HEK293T (cell line): ENCODE results near the gene FBXW7.

ENCODE experiments used
- CTCF ChIA-PET: fragments of 350-600 bp; formaldehyde crosslinking; extraction: SDS; loops from one replicate; lab custom pipeline; 2021; ENCODE audit warnings: antibody characterized with exemption, inconsistent platforms; lab: Yijun Ruan, JAX
- POLR2A ChIA-PET: fragments of 350-600 bp; formaldehyde crosslinking; extraction: SDS; loops from one replicate; lab custom pipeline; 2020; ENCODE audit warnings: antibody characterized with exemption, inconsistent platforms; lab: Yijun Ruan, JAX
- DNase-seq: peaks from one replicate; pipeline ENCODE4 v3.0.0; 2012; ENCODE audit warnings: mixed read lengths; ENCODE audit errors: extremely low spot score
- ARNT ChIP-seq: fragments of 450-650 bp; IDR thresholded peaks from 2 replicates; pipeline ENCODE4 v1.6.1; 2017; ENCODE audit warnings: mild to moderate bottlenecking
- BHLHE40 ChIP-seq: fragments of 450-650 bp; IDR thresholded peaks from 2 replicates; pipeline ENCODE4 v1.6.1; 2016; ENCODE audit warnings: mild to moderate bottlenecking, moderate library complexity, borderline replicate concordance
- CTBP1 ChIP-seq: fragments of 450-650 bp; IDR thresholded peaks from 2 replicates; pipeline ENCODE4 v1.6.1; 2016; ENCODE audit warnings: borderline replicate concordance
- ELF4 ChIP-seq: fragments of 450-650 bp; IDR thresholded peaks from 2 replicates; pipeline ENCODE4 v1.6.1; 2017; ENCODE audit warnings: antibody characterized with exemption
- FOXA1 ChIP-seq: fragments of 450-650 bp; IDR thresholded peaks from 2 replicates; pipeline ENCODE4 v1.6.1; 2016; ENCODE audit warnings: mild to moderate bottlenecking
- FOXK2 ChIP-seq: fragments of 450-650 bp; IDR thresholded peaks from 2 replicates; pipeline ENCODE4 v1.6.1; 2016; ENCODE audit warnings: mild to moderate bottlenecking
- FOXM1 ChIP-seq: fragments of 450-650 bp; IDR thresholded peaks from 2 replicates; pipeline ENCODE4 v1.6.1; 2017; ENCODE audit warnings: mild to moderate bottlenecking, borderline replicate concordance
- HDGF ChIP-seq: fragments of 450-650 bp; IDR thresholded peaks from 2 replicates; pipeline ENCODE4 v1.6.1; 2017; ENCODE audit warnings: antibody characterized with exemption, borderline replicate concordance
- L3MBTL2 ChIP-seq: fragments of 450-650 bp; conservative IDR thresholded peaks from 2 replicates; pipeline ENCODE4 v1.6.1; 2016; ENCODE audit warnings: mild to moderate bottlenecking
- LEF1 ChIP-seq: fragments of 450-650 bp; IDR thresholded peaks from 2 replicates; pipeline ENCODE4 v1.6.1; 2017; ENCODE audit warnings: mild to moderate bottlenecking, borderline replicate concordance
- NFRKB ChIP-seq: fragments of 450-650 bp; IDR thresholded peaks from 2 replicates; pipeline ENCODE4 v1.6.1; 2016; ENCODE audit warnings: mild to moderate bottlenecking, moderate library complexity
- SP1 ChIP-seq: fragments of 450-650 bp; IDR thresholded peaks from 2 replicates; pipeline ENCODE4 v1.6.1; 2017
- SUZ12 ChIP-seq: fragments of 450-650 bp; IDR thresholded peaks from 2 replicates; pipeline ENCODE4 v1.6.1; 2016; ENCODE audit warnings: mild to moderate bottlenecking
- TARDBP ChIP-seq: fragments of 450-650 bp; IDR thresholded peaks from 2 replicates; pipeline ENCODE4 v1.6.1; 2016
- ZNF384 ChIP-seq: fragments of 450-650 bp; IDR thresholded peaks from 2 replicates; pipeline ENCODE4 v1.6.1; 2016
- TF ChIP-seq, protein P1 (sequence below): fragments of 450-650 bp; IDR thresholded peaks from 2 replicates; pipeline ENCODE4 v1.6.1; 2016

The FBXW7 gene

GRCh38 chr4:152363086-152363485, 172.8 kb downstream of the FBXW7 start:
- CTCF ChIA-PET: no interaction called here
- POLR2A ChIA-PET: interaction anchor here (1.4 kb wide), 1 partner anchor 10 kb away, joined by 3 read pairs; no protein-coding TSS in a partner anchor
- DNase-seq: no peak

GRCh38 chr4:152360045-152360410, 175.9 kb downstream of the FBXW7 start:
- ChIA-PET POLR2A (no interaction called here), CTCF (no interaction called here)
- DNase-seq: no peak
- TF ChIP-seq LEF1: no peak
- no peak for TF ChIP-seq CTBP1
- TF ChIP-seq ELF4: no peak
- TF ChIP-seq ZNF384: no peak
- TF ChIP-seq, protein P1, sequence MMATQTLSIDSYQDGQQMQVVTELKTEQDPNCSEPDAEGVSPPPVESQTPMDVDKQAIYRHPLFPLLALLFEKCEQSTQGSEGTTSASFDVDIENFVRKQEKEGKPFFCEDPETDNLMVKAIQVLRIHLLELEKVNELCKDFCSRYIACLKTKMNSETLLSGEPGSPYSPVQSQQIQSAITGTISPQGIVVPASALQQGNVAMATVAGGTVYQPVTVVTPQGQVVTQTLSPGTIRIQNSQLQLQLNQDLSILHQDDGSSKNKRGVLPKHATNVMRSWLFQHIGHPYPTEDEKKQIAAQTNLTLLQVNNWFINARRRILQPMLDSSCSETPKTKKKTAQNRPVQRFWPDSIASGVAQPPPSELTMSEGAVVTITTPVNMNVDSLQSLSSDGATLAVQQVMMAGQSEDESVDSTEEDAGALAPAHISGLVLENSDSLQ: no peak
- TF ChIP-seq L3MBTL2: no peak
- no peak for TF ChIP-seq BHLHE40
- no peak for TF ChIP-seq FOXK2
- no peak for TF ChIP-seq FOXM1
- TF ChIP-seq HDGF: no peak
- TF ChIP-seq ARNT: no peak
- TF ChIP-seq FOXA1: no peak
- no peak for TF ChIP-seq SP1
- TF ChIP-seq NFRKB: no peak
- TF ChIP-seq TARDBP: no peak
- TF ChIP-seq SUZ12: no peak

More at GRCh38 chr4:152363086-152363485, 172.8 kb downstream of the FBXW7 start:
- TF ChIP-seq CTBP1 (no peak), HDGF (no peak)

GRCh38 chr4:152359208-152360044, 176.5 kb downstream of the FBXW7 start:
- no peak for DNase-seq
- POLR2A ChIA-PET: no interaction called here
- CTCF ChIA-PET: no interaction called here
- TF ChIP-seq TARDBP (no peak), L3MBTL2 (no peak), HDGF (no peak), SP1 (no peak), FOXA1 (no peak), FOXM1 (no peak), CTBP1 (no peak), SUZ12 (no peak), ARNT (no peak), FOXK2 (no peak), NFRKB (no peak), ZNF384 (no peak), BHLHE40 (no peak)

- no peak for DNase-seq
- POLR2A ChIA-PET: no interaction called here
- CTCF ChIA-PET: no interaction called here
- TF ChIP-seq LEF1 (no peak), HDGF (no peak), ARNT (no peak), SP1 (no peak), SUZ12 (no peak), FOXA1 (no peak), BHLHE40 (no peak), ZNF384 (no peak), CTBP1 (no peak), FOXK2 (no peak)
- TF ChIP-seq, protein P1: no peak
Observed at GRCh38 chr4:152357206-152357605, 178.7 kb downstream of the FBXW7 start.

DNA sequence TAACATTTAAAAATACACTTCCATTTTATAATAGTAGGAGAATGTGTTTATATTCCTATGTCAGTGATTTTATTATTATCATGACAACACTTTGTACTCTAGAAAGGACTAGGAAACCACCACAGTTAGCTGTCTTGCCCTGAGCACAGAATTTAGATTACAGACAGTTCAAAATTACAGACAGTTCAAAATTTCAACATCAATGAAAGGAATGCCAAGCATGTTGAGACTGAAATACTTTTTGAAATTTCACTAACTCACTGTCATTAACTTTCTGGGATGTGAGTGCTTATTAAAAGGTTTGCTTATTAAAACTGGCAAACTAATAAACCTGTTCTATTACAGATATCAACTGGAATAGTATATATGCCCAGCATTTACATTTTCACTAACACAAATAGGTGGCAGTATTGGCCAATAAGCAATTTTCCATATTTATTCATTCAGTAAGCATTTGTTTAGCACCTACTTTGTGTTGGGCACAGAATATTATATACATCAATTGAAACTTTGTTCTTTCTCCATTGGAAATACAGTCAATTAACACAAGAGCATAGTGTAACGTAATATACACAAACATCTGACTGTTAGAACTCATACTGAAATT, 179.4 kb downstream of the FBXW7 start:
- DNase-seq: no peak
- ChIA-PET CTCF (interaction anchor here (0.6 kb wide), 1 partner anchor 35 kb away, joined by 3 read pairs; no protein-coding TSS in a partner anchor), POLR2A (no interaction called here)
- TF ChIP-seq ZNF384 (no peak), ARNT (no peak), L3MBTL2 (no peak), HDGF (no peak), FOXM1 (no peak), FOXA1 (no peak), CTBP1 (no peak), SP1 (no peak), SUZ12 (no peak), BHLHE40 (no peak), ELF4 (no peak), TARDBP (no peak), FOXK2 (no peak), NFRKB (no peak), LEF1 (no peak)
- TF ChIP-seq, protein P1: no peak
